GM19035 (cell line): ENCODE data around the gene GSTCD.
"Not testable (repeated sequence)": the region's sequence is repeated elsewhere in the genome, so short reads cannot be mapped to it uniquely, and the experiment has no call there.

ENCODE experiments used
- ATAC-seq: cut with Tn5 transposase; IDR thresholded peaks from one replicate; pipeline ENCODE4 v1.9.1; 2021; ENCODE audit not compliant: unreplicated experiment

The GSTCD gene

GRCh38 chr4:105708181-105709080, at the start of gene GSTCD, which contains the start of gene INTS12:
Gene GSTCD (plus strand): TSS chr4:105708784. CDS start chr4:105717614, 8,830 bp downstream.
Gene INTS12 (minus strand): TSS chr4:105708689. CDS start chr4:105700005, 8,684 bp downstream.
- peak; percentile 82 for ATAC-seq

- ATAC-seq, result no peak
Observed at GRCh38 chr4:105659190-105659589, 49.4 kb upstream of the GSTCD start.

- ATAC-seq, result no peak
Observed at GRCh38 chr4:105661028-105661427, 47.6 kb upstream of the GSTCD start.

- no peak for ATAC-seq
Observed at GRCh38 chr4:105662935-105663675, 45.5 kb upstream of the GSTCD start.

GRCh38 chr4:105666693-105667092, 41.9 kb upstream of the GSTCD start:
- no peak for ATAC-seq

GRCh38 chr4:105670684-105671083, 37.9 kb upstream of the GSTCD start:
- ATAC-seq, result no peak

GRCh38 chr4:105671301-105671700, 37.3 kb upstream of the GSTCD start:
- no peak for ATAC-seq

- ATAC-seq, result no peak
Observed at GRCh38 chr4:105674011-105674410, 34.6 kb upstream of the GSTCD start.

- ATAC-seq, result no peak
Observed at GRCh38 chr4:105677709-105678108, 30.9 kb upstream of the GSTCD start.

GRCh38 chr4:105679186-105679585, 29.4 kb upstream of the GSTCD start:
- no peak for ATAC-seq

- no peak for ATAC-seq
Observed at GRCh38 chr4:105683038-105683437, 25.5 kb upstream of the GSTCD start.

- ATAC-seq, result no peak
Observed at GRCh38 chr4:105686571-105686970, 22.0 kb upstream of the GSTCD start.

- ATAC-seq, result not testable (repeated sequence)
Observed at GRCh38 chr4:105694812-105695211, 13.8 kb upstream of the GSTCD start.

GRCh38 chr4:105695832-105696231, 12.8 kb upstream of the GSTCD start:
- ATAC-seq, result not testable (repeated sequence)

GRCh38 chr4:105698607-105699006, 10.0 kb upstream of the GSTCD start:
- ATAC-seq, result no peak

GRCh38 chr4:105707782-105708180, 803 bp upstream of the GSTCD start:
- no peak for ATAC-seq

- ATAC-seq, result peak; percentile 40
Observed at GRCh38 chr4:105709081-105709450, 482 bp downstream of the GSTCD start.

GRCh38 chr4:105710012-105710600, 1.5 kb downstream of the GSTCD start:
- ATAC-seq, result no peak

GRCh38 chr4:105710678-105711077, 2.1 kb downstream of the GSTCD start:
- ATAC-seq, result no peak

GRCh38 chr4:105712766-105713165, 4.2 kb downstream of the GSTCD start:
- no peak for ATAC-seq

- peak; percentile 77 for ATAC-seq
Observed at GRCh38 chr4:105714071-105714521, 5.5 kb downstream of the GSTCD start.
